ENCODE measurements around the gene PACSIN2.
"Not testable (repeated sequence)": the region's sequence is repeated elsewhere in the genome, so short reads cannot be mapped to it uniquely, and the experiment has no call there.

Gene PACSIN2

DNA sequence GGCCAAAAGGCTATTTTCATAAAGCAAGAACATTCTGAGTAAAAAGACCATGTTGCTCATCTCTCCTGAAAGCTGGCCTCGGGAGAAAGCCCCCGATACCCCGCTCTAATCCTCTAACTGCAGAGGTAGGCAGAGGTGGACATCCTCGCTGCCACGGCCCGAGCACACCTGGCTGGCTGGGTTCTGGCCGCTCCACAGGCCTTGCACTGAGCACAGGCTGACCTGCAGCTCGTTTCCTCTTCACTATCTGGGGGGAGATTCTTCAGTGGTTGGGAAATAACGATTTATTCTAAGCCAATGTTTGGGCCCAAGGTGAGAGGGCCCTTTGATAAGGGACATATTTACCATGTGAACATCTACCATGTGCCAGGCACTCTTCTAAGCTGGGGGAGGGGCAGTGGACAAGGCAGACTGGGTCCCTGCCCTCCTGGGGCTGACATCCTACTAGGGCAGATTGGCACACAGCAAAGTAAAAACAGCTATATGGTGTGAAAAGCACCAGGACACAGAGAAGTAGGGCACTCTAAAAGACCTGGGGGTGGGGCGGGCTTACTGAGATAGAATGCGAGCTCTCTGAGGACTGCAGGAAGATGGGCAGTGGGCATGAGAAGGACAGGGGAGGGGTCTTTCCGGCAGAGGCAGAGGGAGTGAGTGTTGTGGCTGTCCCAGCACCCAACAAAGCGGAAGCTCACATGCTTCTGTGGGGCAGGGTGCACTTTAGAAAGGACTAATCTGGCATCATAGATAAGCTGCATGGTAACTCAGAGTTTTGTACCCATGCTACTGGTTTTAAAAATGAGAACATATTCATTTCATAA, 92.4 kb downstream of the PACSIN2 start:
- DNase-seq, result no peak

DNA sequence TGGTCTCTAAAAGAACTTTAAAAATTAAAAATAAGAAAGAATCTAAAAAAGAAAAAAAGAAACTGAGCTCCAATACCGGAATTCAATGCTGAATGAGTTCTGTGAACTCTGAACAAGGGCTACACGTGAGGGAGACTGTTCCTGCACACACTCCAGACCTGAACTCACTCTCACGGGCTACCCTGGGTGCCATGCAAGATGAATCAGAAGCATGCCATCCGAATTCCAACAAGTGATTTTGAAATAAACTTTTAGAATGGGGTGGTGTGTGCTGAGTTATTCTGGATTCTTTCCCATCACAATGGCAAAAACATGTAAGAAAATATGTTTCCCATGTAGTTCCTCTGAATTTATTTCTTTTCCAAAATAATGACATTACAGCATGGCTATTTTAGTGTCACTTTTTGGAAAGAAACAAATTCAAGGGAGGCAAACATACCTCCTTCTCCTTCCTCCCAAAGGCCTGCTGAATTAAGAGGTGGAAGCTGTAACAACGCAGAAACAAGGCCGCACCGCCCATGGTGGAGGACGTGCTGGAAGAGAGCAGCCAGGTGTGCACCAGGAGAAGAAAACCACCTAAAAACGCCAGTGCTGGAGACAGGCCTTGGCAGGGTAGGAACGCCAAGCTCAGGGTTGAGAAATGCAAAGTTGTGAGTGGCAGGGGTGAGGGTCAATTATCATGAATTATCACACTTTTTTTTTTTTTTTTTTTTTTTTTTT, 94.7 kb downstream of the PACSIN2 start:
- DNase-seq, result no peak

GRCh38 chr22:42919199-42919598, 95.8 kb downstream of the PACSIN2 start:
- no peak for DNase-seq

- DNase-seq, result no peak
These were observed 96.4 kb downstream of the PACSIN2 start for GRCh38 chr22:42918500-42918899.

DNA sequence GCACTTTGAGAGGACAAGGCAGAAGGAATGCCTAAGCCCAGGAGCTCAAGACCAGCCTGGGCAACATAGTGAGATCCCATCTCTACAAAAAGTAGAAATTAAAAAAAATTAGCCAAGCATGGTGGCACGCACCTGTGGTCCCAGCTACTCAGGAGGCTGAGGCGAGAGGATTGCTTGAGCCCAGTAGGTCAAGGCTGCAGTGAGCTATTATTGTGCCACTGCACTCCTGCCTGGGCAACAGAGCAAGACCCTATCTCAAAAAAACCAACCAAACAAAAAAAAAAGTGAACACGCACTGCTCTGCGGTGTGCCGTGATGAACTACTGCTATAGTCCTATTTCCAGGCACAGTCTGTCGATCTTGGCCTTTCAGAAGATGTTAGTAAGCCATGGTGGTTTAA, 97.6 kb downstream of the PACSIN2 start:
- DNase-seq, result not testable (repeated sequence)

DNA sequence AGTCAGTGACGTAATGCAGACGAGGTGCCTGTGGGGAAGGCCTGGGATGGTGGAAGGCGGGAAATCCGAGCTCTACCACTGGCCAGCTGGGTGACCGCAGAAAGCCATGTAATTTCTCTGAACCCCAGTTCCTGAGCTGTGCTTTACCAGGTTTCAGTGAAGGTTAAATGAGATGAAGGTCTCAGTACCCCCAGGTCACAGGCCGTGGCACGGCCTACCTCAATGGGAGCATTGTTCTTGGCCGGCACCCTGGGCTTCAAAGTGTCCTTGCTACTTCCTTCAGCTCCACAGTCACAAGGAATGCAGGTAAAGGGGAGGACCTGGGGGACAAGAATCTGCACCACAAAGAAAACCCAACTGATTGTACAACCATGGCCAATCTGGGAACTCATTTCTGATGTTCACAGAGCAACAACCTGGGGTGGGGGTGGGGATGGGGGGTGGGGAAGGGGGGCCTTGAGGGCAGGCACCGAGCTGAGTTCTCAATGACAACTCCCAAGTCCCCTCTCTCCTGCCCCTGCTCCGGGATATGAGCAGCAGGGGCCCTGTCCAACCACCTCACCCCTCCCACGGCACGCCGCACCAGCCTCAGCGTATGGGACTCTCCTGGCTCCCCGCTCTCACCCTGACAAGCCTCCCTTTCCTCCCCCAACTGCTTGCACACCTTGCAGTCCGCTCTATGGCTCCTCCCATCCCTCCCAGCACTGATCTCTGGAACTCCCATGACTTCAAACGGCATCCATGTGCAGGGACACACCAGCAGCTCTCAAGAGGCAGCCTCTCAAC, 98.8 kb downstream of the PACSIN2 start:
- no peak for DNase-seq

- no peak for DNase-seq
These were observed 100.4 kb downstream of the PACSIN2 start for GRCh38 chr22:42914511-42915076.

GRCh38 chr22:42913874-42914510, 101.0 kb downstream of the PACSIN2 start:
- DNase-seq, result no peak

DNA sequence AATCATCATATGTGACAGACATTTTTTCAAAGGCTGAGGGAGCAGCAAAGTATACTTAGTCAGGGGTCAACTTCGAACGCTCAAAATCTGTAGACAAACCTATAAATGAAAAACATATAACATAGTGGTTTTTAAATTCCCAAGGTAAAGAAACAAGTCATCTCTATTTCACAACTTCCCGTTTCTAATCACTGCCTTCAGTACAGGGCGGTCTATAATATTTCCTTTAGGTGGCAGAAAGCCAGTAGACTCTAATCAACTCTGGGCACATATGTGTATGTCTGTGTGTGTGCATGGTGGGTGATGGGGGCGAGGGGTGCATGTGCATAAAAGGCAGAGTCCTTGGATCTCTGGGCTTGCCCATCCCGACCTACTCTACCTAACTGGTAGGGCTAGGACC, 102.9 kb downstream of the PACSIN2 start:
- DNase-seq, result no peak

- no peak for DNase-seq
These were observed 104.6 kb downstream of the PACSIN2 start for GRCh38 chr22:42910221-42910942.

DNA sequence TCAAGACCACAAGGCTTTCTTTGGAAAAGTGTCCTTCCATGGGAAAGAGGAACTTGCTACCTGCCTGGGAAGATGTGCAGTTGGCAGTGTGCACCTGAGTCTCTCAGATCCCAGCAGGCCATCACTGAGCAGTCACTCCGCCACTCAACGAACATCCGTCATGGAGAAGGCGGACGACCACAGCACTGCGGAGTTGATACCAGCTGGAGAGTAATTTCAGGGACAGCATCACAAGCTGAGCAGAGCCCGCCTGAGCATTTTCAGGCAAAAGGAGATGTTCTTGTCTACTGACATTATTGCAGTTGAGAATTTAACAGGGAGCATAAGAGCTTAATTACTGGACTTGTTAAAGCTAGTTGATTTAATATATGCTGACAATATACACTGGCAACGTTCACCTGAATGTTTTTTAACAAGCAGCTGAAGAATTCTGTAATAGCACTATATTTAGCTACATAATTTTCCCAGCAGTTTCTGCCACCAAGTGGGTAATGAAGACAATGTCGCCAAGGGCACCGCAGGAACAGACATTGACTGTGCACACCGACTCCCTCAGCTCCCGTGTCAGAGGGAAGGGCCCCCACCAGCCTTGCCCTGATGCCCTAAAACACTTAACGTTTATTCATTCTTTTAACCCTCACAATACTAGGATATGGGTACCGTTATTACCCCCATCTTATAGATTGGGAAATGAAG, 105.4 kb downstream of the PACSIN2 start:
- no peak for DNase-seq

GRCh38 chr22:42908374-42908746, 106.6 kb downstream of the PACSIN2 start:
- DNase-seq, result no peak

- no peak for DNase-seq
These were observed 107.3 kb downstream of the PACSIN2 start for GRCh38 chr22:42907404-42908373.

GRCh38 chr22:42906605-42907348, 108.2 kb downstream of the PACSIN2 start:
- no peak for DNase-seq

- DNase-seq, result no peak
These were observed 109.2 kb downstream of the PACSIN2 start for GRCh38 chr22:42905702-42906183.

GRCh38 chr22:42905217-42905616, 109.7 kb downstream of the PACSIN2 start:
- DNase-seq, result no peak

- DNase-seq, result no peak
These were observed 110.9 kb downstream of the PACSIN2 start for GRCh38 chr22:42904050-42904449.

DNA sequence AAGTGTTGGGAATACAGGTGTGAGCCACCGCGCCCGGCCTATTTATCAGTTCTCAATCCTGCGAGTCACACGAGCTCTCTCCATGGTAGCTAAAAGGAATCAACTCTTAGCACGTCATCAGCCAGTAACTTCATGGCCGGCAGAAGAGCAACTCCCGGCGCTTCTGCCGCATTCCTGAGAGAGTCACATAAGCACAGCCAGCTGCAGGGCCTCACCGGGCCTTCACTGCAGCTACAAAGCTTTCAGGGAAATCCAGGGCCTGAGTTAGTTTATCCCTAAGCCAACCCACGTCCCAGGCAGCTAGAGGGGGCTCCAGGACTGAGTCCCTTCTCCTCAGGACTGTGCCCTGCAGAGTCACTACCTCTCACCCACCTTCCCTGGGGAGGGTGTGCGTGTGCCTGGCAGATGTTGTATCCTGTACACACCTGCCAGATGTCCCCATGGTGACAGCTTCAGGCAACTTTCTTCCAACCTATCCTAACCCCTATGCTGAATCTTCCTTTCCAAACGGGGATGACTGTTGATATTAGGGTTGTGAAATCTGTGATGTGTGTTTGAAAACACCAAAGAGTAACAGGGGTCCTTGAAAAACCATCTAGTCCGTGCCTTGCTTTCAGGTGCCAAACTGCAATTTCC, 112.0 kb downstream of the PACSIN2 start:
- DNase-seq, result no peak
